ENCODE data around the gene ATP8A2. TPM values are rescaled to one million over a fixed set of nuclear protein-coding genes. Genes with fewer than 3 reads are reported as not detected.

ATP8A2 gene
- total and polyA plus RNA-seq, 9 of the 15 experiments (the other 6 are each of a cell fraction or from before 2014, with no cell fraction given) = under 0.01 to 0.33 (median 0.06) TPM; not detected in 4

- H3K4me1 ChIP-seq (replicated peaks in 1 of 2; ENCODE audit: control insufficient read depth in 2 of 2, insufficient read depth in 2 of 2, low read length in 2 of 2) = no peaks in the 10 kb centered on the region
- FAIRE-seq (no peak), DNase-seq (ENCODE audit: extremely low read depth in 1 of 4, low spot score in 3 of 4) (no peak), ATAC-seq (no peak)
- H3K27me3 ChIP-seq (ENCODE audit: control insufficient read depth in 2 of 2, insufficient read depth in 2 of 2, low read length in 2 of 2) = peaks cover 0 to 8% of the 10 kb centered on the region in 2 experiments; a peak in 1 of 5 replicates
- no peak overlapping the region for H3K4me2 ChIP-seq (ENCODE audit: insufficient read depth, low read length)
- H3K36me3 ChIP-seq (ENCODE audit: control insufficient read depth, insufficient read depth, low read length) = no peaks in the 10 kb centered on the region
- intact Hi-C loops (cut with micrococcal nuclease) = no loop called here
- WGBS (ENCODE audit: insufficient coverage, low coverage, missing lambda C conversion rate) = 3% methylated on average over 4 of the region's 4 CpGs
- no peaks in the 10 kb centered on the region for H3K79me2 ChIP-seq (ENCODE audit: control insufficient read depth, insufficient read depth, low read length)
- in situ Hi-C loops (cut with MboI) = no loop called here
- H2AFZ ChIP-seq (ENCODE audit: low read depth, low read length) = no peak overlapping the region
- ChIA-PET CTCF (ENCODE audit: low intra/inter-chr PET ratio) (no interaction called here), POLR2A (interaction anchor here (1.1 kb wide), 1 partner anchor 19 kb away, joined by 3 read pairs; no protein-coding TSS in a partner anchor)
- H3K9ac ChIP-seq (ENCODE audit: insufficient read depth in 1 of 2, low read depth in 2 of 2, low read length in 2 of 2) = no peak overlapping the region
- H4K20me1 ChIP-seq (replicated peaks; ENCODE audit: control insufficient read depth, insufficient read depth, low read length) = no peaks in the 10 kb centered on the region
- TF ChIP-seq HINFP (tag; conservative IDR thresholded peaks at IDR 0.05; ENCODE audit: low read depth) (no peak), FIP1L1 (IDR thresholded peaks at IDR 0.05; ENCODE audit: low read depth, low read length, poor library complexity, severe bottlenecking) (no peak), ZNF3 (CRISPR knock-in tag; IDR thresholded peaks at IDR 0.05) (no peak), ZNF311 (CRISPR knock-in tag; IDR thresholded peaks at IDR 0.05) (no peak), ZFP1 (CRISPR knock-in tag; IDR thresholded peaks at IDR 0.05) (no peak), SRSF1 (IDR thresholded peaks at IDR 0.05; ENCODE audit: low read depth, low read length) (no peak), CBX5 (IDR thresholded peaks at IDR 0.05; ENCODE audit: borderline replicate concordance, low read depth) (no peak), HDGF (IDR thresholded peaks at IDR 0.05) (no peak), BCOR (IDR thresholded peaks at IDR 0.05) (no peak)
- no peaks in the 10 kb centered on the region for H3K9me1 ChIP-seq (ENCODE audit: control insufficient read depth, insufficient read depth, low read length)
- H3K27ac ChIP-seq (ENCODE audit: extremely low read depth, low read depth, low read length) = no peak overlapping the region
- H3K4me3 ChIP-seq = no peak overlapping the region
- H3K9me3 ChIP-seq (replicated peaks; ENCODE audit: control insufficient read depth, insufficient read depth, low read depth, low read length) = no peaks in the 10 kb centered on the region
- no TSS peak for BruUV-seq (replicated peaks)
Measured at GRCh38 chr13:26029581-26030136, 657.9 kb downstream of the ATP8A2 start.

Measured in K562 (cell line).